Panc1 (cell line): ENCODE measurements around the gene SLC16A8.

ENCODE experiments used
- CTCF ChIP-seq: fragments of 450-650 bp; IDR thresholded peaks from 2 replicates; pipeline ENCODE4 v1.5.1; 2017; ENCODE audit warnings: mild to moderate bottlenecking
- POLR2AphosphoS5 ChIP-seq: IDR thresholded peaks from 2 replicates; pipeline ENCODE4 v1.6.1; 2012; ENCODE audit warnings: mild to moderate bottlenecking, low read depth, low read length, moderate library complexity
- SIN3A ChIP-seq: IDR thresholded peaks from 2 replicates; pipeline ENCODE4 v1.6.1; 2012; ENCODE audit warnings: low read depth, mild to moderate bottlenecking, low read length, moderate library complexity, borderline replicate concordance; ENCODE audit not compliant: insufficient read depth

- no peak for TF ChIP-seq CTCF
- no peak for TF ChIP-seq SIN3A
- no peak for TF ChIP-seq POLR2AphosphoS5
Observed at GRCh38 chr22:38049812-38050619, 34.0 kb downstream of the SLC16A8 start.
